ENCODE data around the gene XPO6.

XPO6 gene

GRCh38 chr16:28090646-28091377 is 121.0 kb downstream of the XPO6 start:
- no peaks in the 10 kb centered on the region for H3K27me3 ChIP-seq (ENCODE audit: control insufficient read depth in 1 of 2, insufficient read depth in 2 of 2, low read length in 2 of 2)
- H3K36me3 ChIP-seq (ENCODE audit: control insufficient read depth in 2 of 2, insufficient read depth in 2 of 2, low read length in 2 of 2), result no peaks in the 10 kb centered on the region
- H3K4me3 ChIP-seq (ENCODE audit: low read length in 2 of 2), result no peak overlapping the region
- no peak overlapping the region for H3K27ac ChIP-seq (ENCODE audit: low read length)
- no peak overlapping the region for H3K9ac ChIP-seq (ENCODE audit: low read length in 2 of 2)
- H3K4me1 ChIP-seq (ENCODE audit: control insufficient read depth, insufficient read depth, low read length), result no peaks in the 10 kb centered on the region
- no peaks in the 10 kb centered on the region for H3K9me3 ChIP-seq (ENCODE audit: control insufficient read depth in 2 of 2, low read length in 2 of 2)

GRCh38 chr16:28089992-28090365 is 121.8 kb downstream of the XPO6 start:
- H3K4me1 ChIP-seq (ENCODE audit: control insufficient read depth, insufficient read depth, low read length), result no peaks in the 10 kb centered on the region
- H3K9me3 ChIP-seq (ENCODE audit: control insufficient read depth in 2 of 2, low read length in 2 of 2), result no peaks in the 10 kb centered on the region
- H3K27ac ChIP-seq (ENCODE audit: low read length), result no peak overlapping the region
- H3K36me3 ChIP-seq (ENCODE audit: control insufficient read depth in 2 of 2, insufficient read depth in 2 of 2, low read length in 2 of 2), result no peaks in the 10 kb centered on the region
- no peaks in the 10 kb centered on the region for H3K27me3 ChIP-seq (ENCODE audit: control insufficient read depth in 1 of 2, insufficient read depth in 2 of 2, low read length in 2 of 2)
- no peak overlapping the region for H3K9ac ChIP-seq (ENCODE audit: low read length in 2 of 2)
- H3K4me3 ChIP-seq (ENCODE audit: low read length in 2 of 2), result no peak overlapping the region

DNA sequence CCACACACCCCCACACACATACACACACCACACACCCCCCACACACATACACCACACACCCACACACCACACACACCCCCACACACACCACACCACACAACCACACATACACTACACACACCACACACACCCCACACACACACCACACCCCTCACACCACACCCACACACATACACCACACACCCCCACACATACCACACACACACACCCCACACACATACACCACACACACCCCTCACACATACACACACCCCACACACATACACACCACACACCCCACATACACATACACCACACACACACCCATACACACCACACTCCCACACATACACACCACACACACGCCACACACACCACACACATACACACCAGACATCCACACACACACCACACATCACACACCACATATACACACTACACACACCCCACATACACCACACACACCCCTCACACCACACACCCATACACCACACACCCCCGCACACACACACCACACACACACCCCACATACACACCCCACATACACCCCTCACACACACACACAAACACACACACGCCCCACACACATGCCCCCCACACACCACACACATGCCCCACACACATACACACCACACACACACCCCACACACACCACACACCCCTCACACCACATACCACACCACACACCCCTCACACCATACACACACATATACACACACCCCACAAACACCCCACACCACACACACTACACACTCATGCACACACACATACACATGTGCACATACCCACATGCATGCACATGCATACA is 122.4 kb downstream of the XPO6 start:
- H3K4me3 ChIP-seq (ENCODE audit: low read length in 2 of 2), result no peak overlapping the region
- H3K27me3 ChIP-seq (ENCODE audit: control insufficient read depth in 1 of 2, insufficient read depth in 2 of 2, low read length in 2 of 2), result no peaks in the 10 kb centered on the region
- H3K4me1 ChIP-seq (ENCODE audit: control insufficient read depth, insufficient read depth, low read length), result no peaks in the 10 kb centered on the region
- H3K9ac ChIP-seq (ENCODE audit: low read length in 2 of 2), result no peak overlapping the region
- H3K9me3 ChIP-seq (ENCODE audit: control insufficient read depth in 2 of 2, low read length in 2 of 2), result no peaks in the 10 kb centered on the region
- no peak overlapping the region for H3K27ac ChIP-seq (ENCODE audit: low read length)
- no peaks in the 10 kb centered on the region for H3K36me3 ChIP-seq (ENCODE audit: control insufficient read depth in 2 of 2, insufficient read depth in 2 of 2, low read length in 2 of 2)

DNA sequence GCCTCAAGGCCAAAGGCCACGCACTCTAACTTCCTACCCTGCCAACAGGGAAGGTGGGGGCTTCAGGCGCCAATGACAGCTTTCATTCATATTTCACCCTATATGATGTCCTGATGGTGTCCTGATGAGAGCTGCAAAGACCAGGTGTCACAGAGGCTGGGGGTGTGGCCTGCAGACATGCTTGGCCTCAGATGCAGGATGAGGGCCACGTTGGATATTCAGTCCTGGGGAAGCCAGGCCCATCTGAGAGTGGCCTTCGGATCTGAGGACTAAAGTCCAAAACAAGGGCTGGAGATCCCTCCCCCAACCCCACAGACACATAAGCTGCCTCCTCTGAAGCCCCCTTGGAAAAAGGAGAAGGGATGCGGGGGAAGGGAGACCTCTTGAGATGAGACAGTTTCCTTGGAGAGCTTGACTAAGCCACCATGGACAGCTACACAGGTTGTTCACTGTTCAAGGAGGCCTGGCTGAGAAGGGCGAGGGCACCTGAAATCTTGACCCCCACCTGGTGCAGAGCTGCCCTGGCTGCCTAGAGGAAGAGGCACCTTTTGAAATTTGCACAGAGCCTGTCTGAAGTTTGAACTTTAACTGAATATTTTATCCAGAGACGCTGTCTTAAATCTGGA is 124.0 kb downstream of the XPO6 start:
- H3K4me1 ChIP-seq (ENCODE audit: control insufficient read depth, insufficient read depth, low read length), result no peaks in the 10 kb centered on the region
- no peaks in the 10 kb centered on the region for H3K27me3 ChIP-seq (ENCODE audit: control insufficient read depth in 1 of 2, insufficient read depth in 2 of 2, low read length in 2 of 2)
- no peaks in the 10 kb centered on the region for H3K9me3 ChIP-seq (ENCODE audit: control insufficient read depth in 2 of 2, low read length in 2 of 2)
- no peak overlapping the region for H3K9ac ChIP-seq (ENCODE audit: low read length in 2 of 2)
- H3K27ac ChIP-seq (ENCODE audit: low read length), result no peak overlapping the region
- no peaks in the 10 kb centered on the region for H3K36me3 ChIP-seq (ENCODE audit: control insufficient read depth in 2 of 2, insufficient read depth in 2 of 2, low read length in 2 of 2)
- no peak overlapping the region for H3K4me3 ChIP-seq (ENCODE audit: low read length in 2 of 2)

- no peaks in the 10 kb centered on the region for H3K27me3 ChIP-seq (ENCODE audit: control insufficient read depth in 1 of 2, insufficient read depth in 2 of 2, low read length in 2 of 2)
- no peaks in the 10 kb centered on the region for H3K4me1 ChIP-seq (ENCODE audit: control insufficient read depth, insufficient read depth, low read length)
- H3K36me3 ChIP-seq (ENCODE audit: control insufficient read depth in 2 of 2, insufficient read depth in 2 of 2, low read length in 2 of 2), result no peaks in the 10 kb centered on the region
- no peak overlapping the region for H3K4me3 ChIP-seq (ENCODE audit: low read length in 2 of 2)
- no peaks in the 10 kb centered on the region for H3K9me3 ChIP-seq (ENCODE audit: control insufficient read depth in 2 of 2, low read length in 2 of 2)
- H3K27ac ChIP-seq (ENCODE audit: low read length), result no peak overlapping the region
- H3K9ac ChIP-seq (ENCODE audit: low read length in 2 of 2), result no peak overlapping the region
These were observed 124.6 kb downstream of the XPO6 start for GRCh38 chr16:28087140-28087660.

DNA sequence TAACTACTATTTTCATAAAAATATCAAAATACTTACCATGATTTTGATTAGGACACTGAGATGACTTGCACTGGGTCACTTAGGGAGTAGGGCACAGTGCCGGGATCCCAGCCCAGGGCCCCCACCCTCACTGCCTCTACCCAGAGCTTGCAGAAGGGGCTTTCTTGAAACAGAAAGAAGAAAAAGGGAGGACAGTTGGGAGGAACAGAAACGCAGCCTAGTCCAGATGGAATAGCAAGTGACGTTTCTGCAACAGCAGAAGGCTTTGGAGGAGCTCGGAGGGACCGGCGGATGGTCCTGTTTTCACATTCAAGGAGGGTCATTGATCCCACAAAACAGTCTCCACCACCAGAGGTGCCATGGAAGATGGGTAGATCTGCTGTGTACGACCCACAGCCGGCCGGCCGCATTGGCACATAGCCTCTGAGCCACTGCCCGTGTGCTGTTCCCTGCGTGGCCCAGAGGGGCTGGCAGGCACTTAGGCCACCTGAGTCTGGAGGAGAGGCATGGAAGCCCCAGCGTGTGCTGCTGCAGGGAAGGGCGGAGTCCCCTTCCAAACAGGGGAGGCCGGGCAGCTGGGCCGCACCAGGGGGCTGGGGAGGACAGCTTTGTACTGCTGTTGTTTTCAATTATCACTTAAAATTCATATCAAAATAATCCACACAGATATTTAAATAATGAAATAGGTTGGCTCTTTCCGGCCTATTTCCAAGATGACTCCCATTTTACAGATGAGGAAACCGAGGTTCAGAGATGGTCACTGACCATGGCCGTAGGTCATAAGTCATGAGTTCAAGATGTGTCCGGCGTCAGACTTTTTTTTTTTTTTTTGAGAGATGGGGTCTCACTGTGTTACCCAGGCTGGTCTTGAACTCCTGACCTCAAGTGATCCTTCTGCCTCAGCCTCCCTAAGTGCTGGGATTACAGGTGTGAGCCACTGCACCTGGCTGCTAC is 125.3 kb downstream of the XPO6 start:
- Histone ChIP-seq H3K36me3 (ENCODE audit: control insufficient read depth in 2 of 2, insufficient read depth in 2 of 2, low read length in 2 of 2) (no peaks in the 10 kb centered on the region), H3K27ac (ENCODE audit: low read length) (no peak overlapping the region), H3K27me3 (ENCODE audit: control insufficient read depth in 1 of 2, insufficient read depth in 2 of 2, low read length in 2 of 2) (no peaks in the 10 kb centered on the region), H3K9me3 (ENCODE audit: control insufficient read depth in 2 of 2, low read length in 2 of 2) (no peaks in the 10 kb centered on the region), H3K9ac (ENCODE audit: low read length in 2 of 2) (no peak overlapping the region), H3K4me3 (ENCODE audit: low read length in 2 of 2) (no peak overlapping the region), H3K4me1 (ENCODE audit: control insufficient read depth, insufficient read depth, low read length) (no peaks in the 10 kb centered on the region)

GRCh38 chr16:28085389-28086171 is 126.2 kb downstream of the XPO6 start:
- H3K4me1 ChIP-seq (ENCODE audit: control insufficient read depth, insufficient read depth, low read length), result no peaks in the 10 kb centered on the region
- no peak overlapping the region for H3K4me3 ChIP-seq (ENCODE audit: low read length in 2 of 2)
- H3K27me3 ChIP-seq (ENCODE audit: control insufficient read depth in 1 of 2, insufficient read depth in 2 of 2, low read length in 2 of 2), result no peaks in the 10 kb centered on the region
- no peaks in the 10 kb centered on the region for H3K36me3 ChIP-seq (ENCODE audit: control insufficient read depth in 2 of 2, insufficient read depth in 2 of 2, low read length in 2 of 2)
- H3K9ac ChIP-seq (ENCODE audit: low read length in 2 of 2), result no peak overlapping the region
- H3K27ac ChIP-seq (ENCODE audit: low read length), result no peak overlapping the region
- H3K9me3 ChIP-seq (ENCODE audit: control insufficient read depth in 2 of 2, low read length in 2 of 2), result no peaks in the 10 kb centered on the region

- Histone ChIP-seq H3K4me1 (ENCODE audit: control insufficient read depth, insufficient read depth, low read length) (no peaks in the 10 kb centered on the region), H3K4me3 (ENCODE audit: low read length in 2 of 2) (no peak overlapping the region), H3K9ac (ENCODE audit: low read length in 2 of 2) (no peak overlapping the region), H3K27me3 (ENCODE audit: control insufficient read depth in 1 of 2, insufficient read depth in 2 of 2, low read length in 2 of 2) (no peaks in the 10 kb centered on the region), H3K9me3 (ENCODE audit: control insufficient read depth in 2 of 2, low read length in 2 of 2) (no peaks in the 10 kb centered on the region), H3K36me3 (ENCODE audit: control insufficient read depth in 2 of 2, insufficient read depth in 2 of 2, low read length in 2 of 2) (no peaks in the 10 kb centered on the region), H3K27ac (ENCODE audit: low read length) (no peak overlapping the region)
These were observed 127.6 kb downstream of the XPO6 start for GRCh38 chr16:28084209-28084608.

DNA sequence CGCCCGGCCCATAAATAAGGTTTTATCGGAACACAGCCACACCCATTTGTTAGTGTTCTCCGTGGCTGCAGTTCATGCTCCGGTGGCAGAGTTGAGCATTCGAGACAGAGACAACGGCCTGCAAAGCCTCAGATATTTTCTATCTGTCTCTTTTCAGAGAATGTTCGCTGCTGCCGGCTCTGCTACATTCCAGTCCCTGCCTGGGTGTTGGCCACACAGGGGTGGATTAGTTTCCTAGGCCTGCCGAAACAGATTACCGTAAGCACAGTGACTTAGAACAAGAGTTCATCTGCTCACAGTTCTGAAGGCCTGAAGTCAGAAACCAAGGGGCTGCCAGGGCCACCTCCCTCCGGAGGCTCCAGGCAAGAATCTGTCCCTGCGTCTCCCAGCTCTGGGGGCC is 129.1 kb downstream of the XPO6 start:
- H3K4me3 ChIP-seq (ENCODE audit: low read length in 2 of 2), result no peak overlapping the region
- no peaks in the 10 kb centered on the region for H3K4me1 ChIP-seq (ENCODE audit: control insufficient read depth, insufficient read depth, low read length)
- no peak overlapping the region for H3K27ac ChIP-seq (ENCODE audit: low read length)
- no peak overlapping the region for H3K9ac ChIP-seq (ENCODE audit: low read length in 2 of 2)
- H3K27me3 ChIP-seq (ENCODE audit: control insufficient read depth in 1 of 2, insufficient read depth in 2 of 2, low read length in 2 of 2), result no peaks in the 10 kb centered on the region
- no peaks in the 10 kb centered on the region for H3K9me3 ChIP-seq (ENCODE audit: control insufficient read depth in 2 of 2, low read length in 2 of 2)
- H3K36me3 ChIP-seq (ENCODE audit: control insufficient read depth in 2 of 2, insufficient read depth in 2 of 2, low read length in 2 of 2), result no peaks in the 10 kb centered on the region

Measured in stomach smooth muscle (tissue), 2 donors.